Cardiac muscle cell (in vitro differentiated cells and primary cell): Measurements from ENCODE around the gene PTCD1. TPM values are rescaled to one million over a fixed set of nuclear protein-coding genes. Genes with fewer than 3 reads are reported as not detected.

Experiments used
- DNase-seq, 2 donors: peaks; one replicate each; pipeline versions ENCODE4 v3.0.0 to v3.0.0-alpha.2; 2010 to 2017; ENCODE audit warnings: low read depth in 1 of 2, low spot score in 1 of 2
- H3K27ac ChIP-seq: fragments of 200-600 bp; sonication (generic); 2 replicates; pipeline ENCODE4 v1.5.1; 2016
- H3K27me3 ChIP-seq: fragments of 200-600 bp; sonication (generic); 2 replicates; pipeline ENCODE4 v1.6.0; 2016; ENCODE audit warnings: control low read depth
- H3K36me3 ChIP-seq: fragments of 200-600 bp; sonication (generic); 2 replicates; pipeline ENCODE4 v1.5.1; 2016; ENCODE audit warnings: control low read depth
- H3K4me1 ChIP-seq: fragments of 200-600 bp; sonication (generic); 2 replicates; pipeline ENCODE4 v1.8.1; 2017; ENCODE audit warnings: low read depth, mild to moderate bottlenecking, mixed run types
- H3K4me3 ChIP-seq: fragments of 200-600 bp; sonication (generic); 2 replicates; pipeline ENCODE4 v1.5.1; 2016; ENCODE audit warnings: mild to moderate bottlenecking
- H3K9me3 ChIP-seq: fragments of 200-600 bp; sonication (generic); 2 replicates; pipeline ENCODE4 v1.5.1; 2017; ENCODE audit warnings: low read depth, mild to moderate bottlenecking, control low read depth
- polyA plus RNA-seq: library from polyadenylated mRNA; unstranded; fragments of >200 nt; fragmentation: Nextera tagmentation; extraction: Ambion mirVana; gene quantifications from 2 replicates; pipeline ENCODE4 v1.2.1, GENCODE V29; 2016
- total RNA-seq: library from RNA; depleted of rRNA; stranded (reverse); fragments of >200 nt; gene quantifications from 2 replicates; pipeline ENCODE4 v1.2.3, GENCODE V29; 2016
- TF ChIP-seq, protein P1 (sequence below): IDR thresholded peaks from 2 replicates; pipeline ENCODE4 v1.5.1; 2012; ENCODE audit warnings: low read depth, mild to moderate bottlenecking, low read length

Gene PTCD1, protein sequence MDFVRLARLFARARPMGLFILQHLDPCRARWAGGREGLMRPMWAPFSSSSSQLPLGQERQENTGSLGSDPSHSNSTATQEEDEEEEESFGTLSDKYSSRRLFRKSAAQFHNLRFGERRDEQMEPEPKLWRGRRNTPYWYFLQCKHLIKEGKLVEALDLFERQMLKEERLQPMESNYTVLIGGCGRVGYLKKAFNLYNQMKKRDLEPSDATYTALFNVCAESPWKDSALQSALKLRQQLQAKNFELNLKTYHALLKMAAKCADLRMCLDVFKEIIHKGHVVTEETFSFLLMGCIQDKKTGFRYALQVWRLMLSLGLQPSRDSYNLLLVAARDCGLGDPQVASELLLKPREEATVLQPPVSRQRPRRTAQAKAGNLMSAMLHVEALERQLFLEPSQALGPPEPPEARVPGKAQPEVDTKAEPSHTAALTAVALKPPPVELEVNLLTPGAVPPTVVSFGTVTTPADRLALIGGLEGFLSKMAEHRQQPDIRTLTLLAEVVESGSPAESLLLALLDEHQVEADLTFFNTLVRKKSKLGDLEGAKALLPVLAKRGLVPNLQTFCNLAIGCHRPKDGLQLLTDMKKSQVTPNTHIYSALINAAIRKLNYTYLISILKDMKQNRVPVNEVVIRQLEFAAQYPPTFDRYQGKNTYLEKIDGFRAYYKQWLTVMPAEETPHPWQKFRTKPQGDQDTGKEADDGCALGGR
- total RNA-seq (13.7 and 27.9 TPM in 2 replicates), polyA plus RNA-seq (6.1 and 7.8 TPM in 2 replicates)

DNA sequence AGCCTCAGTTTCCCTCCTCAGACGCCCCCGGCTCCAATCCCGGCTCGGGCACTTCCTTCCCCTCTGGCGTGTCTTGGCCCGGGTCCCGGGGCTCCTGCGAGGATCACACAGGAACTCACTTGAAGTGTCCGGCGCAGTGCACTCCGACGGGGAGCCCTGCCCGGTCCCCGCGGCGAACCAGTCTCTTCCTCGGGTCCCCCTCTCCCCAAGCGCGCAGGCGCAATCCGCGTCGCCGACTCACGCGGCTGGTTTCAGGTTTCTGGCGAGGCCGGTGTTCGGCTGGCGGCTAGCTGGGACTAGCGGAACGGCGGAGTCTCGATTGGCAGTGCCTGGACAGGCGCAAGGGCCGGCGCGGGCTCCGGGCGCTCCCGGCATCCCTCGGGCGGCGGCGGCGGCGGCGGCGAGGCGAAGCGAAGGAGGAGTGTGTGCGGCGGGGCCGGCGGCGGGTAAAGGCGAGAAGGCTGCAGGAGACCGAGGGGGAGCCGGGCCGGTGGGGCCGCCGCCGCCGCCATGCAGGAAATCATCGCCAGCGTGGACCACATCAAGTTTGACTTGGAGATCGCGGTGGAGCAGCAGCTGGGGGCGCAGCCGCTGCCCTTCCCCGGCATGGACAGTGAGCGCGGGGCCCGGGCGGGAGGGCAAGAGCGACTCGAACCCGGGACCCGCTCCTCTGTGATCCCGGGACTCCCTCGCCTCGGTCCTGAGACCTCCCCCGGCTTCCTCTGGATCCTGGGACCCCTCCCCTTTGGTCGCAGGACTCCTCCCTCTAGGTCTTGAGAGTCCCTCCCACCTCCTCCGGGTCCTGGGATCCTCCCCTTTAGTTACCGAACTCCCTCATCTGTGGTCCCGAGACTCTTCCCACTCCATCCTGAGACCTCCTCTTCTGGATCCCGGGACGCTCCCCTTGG, at the start of gene PTCD1, which contains the start of gene CPSF4:
Gene PTCD1, minus strand, starts transcription at position 226 of the 908 bp plus-strand sequence. CDS start 3,556 bp downstream, outside the sequence.
Gene CPSF4, plus strand, starts transcription at position 371 of the 908 bp plus-strand sequence. Its CDS starts 140 bp downstream, at position 511.
- DNase-seq: peak; percentile 96 to 99
- Histone ChIP-seq H3K9me3 (no peaks in the 10 kb centered on the region), H3K4me1 (peaks cover 3% of the 10 kb centered on the region), H3K4me3 (peak within 1 kb of the TSS; percentile 96), H3K27ac (peak within 1 kb of the TSS; percentile 90), H3K36me3 (peaks cover 4% of the 10 kb centered on the region), H3K27me3 (no peaks in the 10 kb centered on the region)
- TF ChIP-seq, protein P1, sequence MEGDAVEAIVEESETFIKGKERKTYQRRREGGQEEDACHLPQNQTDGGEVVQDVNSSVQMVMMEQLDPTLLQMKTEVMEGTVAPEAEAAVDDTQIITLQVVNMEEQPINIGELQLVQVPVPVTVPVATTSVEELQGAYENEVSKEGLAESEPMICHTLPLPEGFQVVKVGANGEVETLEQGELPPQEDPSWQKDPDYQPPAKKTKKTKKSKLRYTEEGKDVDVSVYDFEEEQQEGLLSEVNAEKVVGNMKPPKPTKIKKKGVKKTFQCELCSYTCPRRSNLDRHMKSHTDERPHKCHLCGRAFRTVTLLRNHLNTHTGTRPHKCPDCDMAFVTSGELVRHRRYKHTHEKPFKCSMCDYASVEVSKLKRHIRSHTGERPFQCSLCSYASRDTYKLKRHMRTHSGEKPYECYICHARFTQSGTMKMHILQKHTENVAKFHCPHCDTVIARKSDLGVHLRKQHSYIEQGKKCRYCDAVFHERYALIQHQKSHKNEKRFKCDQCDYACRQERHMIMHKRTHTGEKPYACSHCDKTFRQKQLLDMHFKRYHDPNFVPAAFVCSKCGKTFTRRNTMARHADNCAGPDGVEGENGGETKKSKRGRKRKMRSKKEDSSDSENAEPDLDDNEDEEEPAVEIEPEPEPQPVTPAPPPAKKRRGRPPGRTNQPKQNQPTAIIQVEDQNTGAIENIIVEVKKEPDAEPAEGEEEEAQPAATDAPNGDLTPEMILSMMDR: no peak

DNA sequence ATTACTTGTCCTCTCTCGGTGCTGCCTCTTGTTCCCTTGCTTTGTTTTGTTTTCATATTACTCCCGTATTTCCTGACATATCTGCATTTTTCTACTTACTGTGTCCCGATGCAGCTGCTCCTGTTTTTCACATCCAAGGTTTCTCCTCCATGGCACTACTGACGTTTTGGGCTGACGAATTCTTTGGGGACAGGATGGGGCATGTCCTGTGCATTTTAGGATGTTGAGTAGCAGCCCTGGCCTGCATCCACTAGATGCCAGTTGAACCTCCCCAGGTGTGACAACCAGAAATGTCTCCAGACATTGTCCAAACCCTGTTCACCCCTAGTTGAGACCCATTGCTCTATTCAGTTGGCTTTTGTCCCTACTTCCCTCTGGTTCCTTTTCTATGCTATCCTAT, 46.5 kb upstream of the PTCD1 start:
- no peak overlapping the region for H3K4me3 ChIP-seq
- H3K27me3 ChIP-seq: no peaks in the 10 kb centered on the region
- H3K9me3 ChIP-seq: no peaks in the 10 kb centered on the region
- peaks cover 8% of the 10 kb centered on the region for H3K36me3 ChIP-seq
- H3K4me1 ChIP-seq: no peaks in the 10 kb centered on the region
- DNase-seq: no peak
- TF ChIP-seq, protein P1: no peak
- no peak overlapping the region for H3K27ac ChIP-seq

DNA sequence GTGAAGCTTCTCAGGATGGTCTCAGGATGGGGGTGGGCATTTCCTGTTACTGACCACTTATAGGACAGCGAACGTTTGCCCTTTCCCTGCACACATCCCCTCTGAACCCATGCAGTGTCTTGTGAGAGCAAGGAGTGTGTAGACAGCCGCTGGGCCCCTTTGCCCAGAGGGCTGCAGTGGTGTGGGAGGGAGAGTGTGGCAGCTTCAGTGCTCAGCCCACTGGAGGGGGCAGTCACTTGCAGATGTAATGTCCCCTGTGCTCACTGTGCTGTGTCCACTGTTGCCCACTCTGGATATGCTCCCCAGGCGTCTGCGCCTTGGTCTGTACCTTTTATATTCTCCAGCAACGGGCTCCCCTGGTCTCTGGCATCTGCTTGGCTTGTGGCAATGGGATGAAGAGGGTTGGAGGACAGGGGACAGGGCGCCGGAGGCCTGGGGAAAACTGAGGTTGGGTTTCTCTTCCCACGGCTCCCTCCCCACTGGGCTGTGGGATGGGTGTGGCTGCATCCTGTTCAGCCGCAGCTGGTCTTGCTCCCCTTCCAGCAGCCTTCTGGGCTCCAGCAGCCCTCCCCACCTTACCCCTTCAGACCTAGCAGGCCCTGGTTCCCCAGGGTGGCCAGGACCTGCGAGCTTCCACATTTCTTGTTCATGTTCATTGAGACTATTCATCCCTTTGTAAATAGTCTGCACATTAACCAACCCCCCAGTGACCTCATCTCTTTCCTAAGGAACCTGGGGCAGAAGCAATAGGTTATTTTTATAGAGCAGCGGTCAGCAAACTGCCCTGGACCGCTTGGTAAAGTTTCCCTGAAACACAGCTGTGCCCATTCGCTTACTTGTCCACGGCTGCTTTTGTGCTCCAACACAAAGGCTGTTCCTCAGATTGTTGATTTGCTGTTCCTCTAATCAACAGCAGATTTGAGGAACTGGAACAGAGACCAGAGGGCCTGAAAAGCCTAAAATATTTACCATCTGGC, 40.2 kb upstream of the PTCD1 start:
- H3K4me3 ChIP-seq: no peak overlapping the region
- peaks cover 7% of the 10 kb centered on the region for H3K4me1 ChIP-seq
- H3K27ac ChIP-seq: peak overlapping the region; percentile 51
- no peaks in the 10 kb centered on the region for H3K9me3 ChIP-seq
- peaks cover 12% of the 10 kb centered on the region for H3K36me3 ChIP-seq
- TF ChIP-seq, protein P1: no peak
- no peaks in the 10 kb centered on the region for H3K27me3 ChIP-seq
- DNase-seq: no peak

DNA sequence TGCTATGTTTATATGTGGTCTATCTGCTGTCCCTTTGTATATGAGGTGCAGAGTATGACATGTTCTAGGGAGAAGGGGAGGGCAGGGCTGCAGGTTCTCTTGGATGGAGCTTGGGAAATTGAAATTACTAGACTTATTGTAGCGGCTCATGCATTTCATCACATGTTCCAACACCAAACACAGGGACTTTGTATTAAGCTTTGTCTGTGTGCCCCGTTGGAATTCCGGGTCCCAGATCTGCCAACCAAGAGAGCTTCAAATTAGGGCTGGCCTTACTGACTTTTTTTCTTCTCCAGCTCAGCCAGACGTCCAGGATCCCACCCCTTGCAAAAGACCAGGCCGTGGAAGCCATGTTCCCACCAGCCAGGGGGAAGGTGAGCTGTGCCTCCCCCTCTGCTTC, 37.5 kb upstream of the PTCD1 start:
- peaks cover 12% of the 10 kb centered on the region for H3K4me1 ChIP-seq
- TF ChIP-seq, protein P1: no peak
- H3K9me3 ChIP-seq: no peaks in the 10 kb centered on the region
- H3K27ac ChIP-seq: no peak overlapping the region
- peaks cover 5% of the 10 kb centered on the region for H3K36me3 ChIP-seq
- DNase-seq: no peak
- no peak overlapping the region for H3K4me3 ChIP-seq
- no peaks in the 10 kb centered on the region for H3K27me3 ChIP-seq
